Activated T-cell treated with anti-CD3 and anti-CD28 coated beads for 24 hours (primary cell): ENCODE data around the gene ULBP2.
"Not testable (repeated sequence)": the region's sequence is repeated elsewhere in the genome, so short reads cannot be mapped to it uniquely, and the experiment has no call there.

Experiments used
- DNase-seq: peaks from one replicate; pipeline ENCODE4 v3.0.0-alpha.2; 2020; ENCODE audit warnings: low read depth

Gene ULBP2

GRCh38 chr6:149951626-149952025 lies 9.8 kb downstream of the ULBP2 start:
- DNase-seq = no peak

GRCh38 chr6:149953390-149953789 lies 11.6 kb downstream of the ULBP2 start:
- DNase-seq = not testable (repeated sequence)

- DNase-seq = not testable (repeated sequence)
Measured at GRCh38 chr6:149953934-149954327, 12.1 kb downstream of the ULBP2 start.

DNA sequence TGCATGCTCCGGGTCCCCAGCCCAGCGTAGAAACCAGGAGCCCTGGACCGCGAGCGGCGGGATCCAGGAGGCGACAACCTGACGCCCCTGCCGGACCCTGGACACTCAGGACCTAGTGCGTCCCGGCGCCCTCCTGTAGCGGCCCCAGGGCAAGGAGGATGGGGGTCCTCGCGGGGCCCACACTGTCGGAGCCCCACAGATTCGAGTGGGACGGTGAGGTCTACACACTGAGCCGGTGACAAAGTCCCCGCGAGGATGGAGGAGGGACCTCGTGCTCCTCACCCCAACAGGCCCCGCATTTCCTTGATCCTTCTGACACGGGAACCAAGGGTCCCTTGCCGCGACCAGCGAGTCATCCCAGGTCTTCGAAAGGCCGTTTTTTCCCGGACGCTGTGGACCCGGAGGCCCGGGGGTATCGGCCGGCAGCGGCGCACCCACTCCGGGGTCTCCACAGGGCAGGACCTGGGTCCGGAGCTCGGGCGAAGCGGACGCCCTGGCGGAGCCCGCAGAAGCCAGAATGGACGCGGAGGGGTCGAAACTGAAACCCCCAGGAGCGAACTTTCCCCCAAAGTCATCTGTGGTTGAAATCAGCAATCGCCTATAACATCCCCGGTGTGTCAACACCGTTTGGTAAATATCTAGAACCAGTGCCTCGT lies 12.6 kb downstream of the ULBP2 start:
- not testable (repeated sequence) for DNase-seq

DNA sequence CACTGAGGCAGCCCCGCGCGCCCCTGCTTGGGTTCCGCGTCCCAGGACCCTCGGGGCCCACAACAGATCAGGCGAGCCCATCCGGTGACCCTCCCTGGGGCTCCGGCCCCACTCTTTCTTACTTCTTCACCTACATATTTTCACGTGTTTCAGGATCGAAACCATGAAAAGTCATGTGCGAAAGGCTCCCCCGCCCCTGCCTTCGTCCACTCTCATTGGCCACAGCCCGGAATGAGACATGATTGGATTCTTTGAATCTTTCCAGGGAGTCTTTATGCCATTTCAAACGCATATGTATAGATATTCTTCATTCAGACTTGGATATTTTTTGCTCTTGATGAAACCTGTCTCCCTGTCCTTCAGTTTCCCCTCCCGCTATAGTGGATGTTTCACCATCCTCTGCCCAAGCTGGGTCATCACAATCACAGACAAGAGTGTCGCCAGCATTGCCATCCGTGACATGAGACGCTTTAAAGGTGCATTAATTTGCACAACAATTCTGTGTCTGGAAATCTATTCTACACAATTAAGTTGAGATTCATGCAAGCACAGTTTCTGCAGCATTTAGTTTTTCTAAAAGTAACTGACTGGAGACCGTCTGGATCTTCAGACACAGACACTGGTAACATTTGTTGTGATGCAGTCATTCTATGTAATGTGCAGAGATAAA lies 13.3 kb downstream of the ULBP2 start:
- not testable (repeated sequence) for DNase-seq

DNA sequence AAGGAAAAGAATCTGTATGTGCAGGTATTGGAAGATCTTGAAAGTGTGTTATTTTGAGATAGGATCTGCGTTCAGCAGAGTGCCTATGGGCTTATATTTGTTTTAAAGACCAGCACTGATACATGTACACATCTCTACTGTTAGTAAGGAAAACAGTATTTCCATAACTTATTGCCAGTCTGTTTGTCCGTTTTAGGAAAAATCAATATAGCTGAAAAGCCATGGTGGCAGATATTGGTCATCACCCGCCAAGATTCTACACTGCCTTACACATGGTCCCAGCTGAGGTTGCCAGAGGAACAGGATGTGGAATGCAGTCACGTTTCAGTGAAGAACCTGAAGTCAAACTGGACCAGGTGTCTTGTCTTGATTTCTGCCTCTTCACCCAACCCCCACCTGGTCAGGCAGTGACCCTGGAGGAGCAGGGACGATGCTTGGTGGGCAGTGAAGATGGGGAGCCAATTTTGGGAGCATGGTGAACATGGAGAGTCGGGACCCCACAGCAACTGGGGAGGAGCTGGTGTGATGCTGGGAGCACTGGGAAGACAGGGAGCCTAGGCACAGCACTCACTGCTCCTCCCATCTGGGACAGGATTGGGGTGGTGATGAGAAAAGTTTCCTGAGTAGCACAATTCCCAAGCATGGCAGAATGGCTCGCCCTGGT lies 14.0 kb downstream of the ULBP2 start:
- not testable (repeated sequence) for DNase-seq

DNA sequence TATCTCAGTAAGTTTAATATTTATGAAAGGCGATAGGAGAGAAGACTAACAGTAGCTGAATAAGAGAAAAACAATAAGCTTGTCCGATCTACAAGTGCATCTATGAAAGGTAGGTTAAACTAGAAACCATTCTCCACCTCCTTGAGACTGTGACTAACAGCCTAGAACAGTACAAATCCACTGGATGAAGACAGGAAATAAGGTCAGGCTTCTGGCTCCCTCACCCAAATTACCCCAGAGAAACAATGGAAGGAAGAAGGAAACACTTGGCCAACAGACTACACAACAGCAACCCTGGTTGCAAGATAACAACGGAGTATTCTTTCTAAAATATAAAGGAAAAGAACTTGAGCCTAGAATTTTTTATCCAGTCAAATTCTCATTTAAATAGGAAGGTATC lies 16.3 kb downstream of the ULBP2 start:
- DNase-seq = not testable (repeated sequence)

- DNase-seq = not testable (repeated sequence)
Measured at GRCh38 chr6:149959806-149960205, 18.0 kb downstream of the ULBP2 start.

- no peak for DNase-seq
Measured at GRCh38 chr6:149960488-149960887, 18.7 kb downstream of the ULBP2 start.

DNA sequence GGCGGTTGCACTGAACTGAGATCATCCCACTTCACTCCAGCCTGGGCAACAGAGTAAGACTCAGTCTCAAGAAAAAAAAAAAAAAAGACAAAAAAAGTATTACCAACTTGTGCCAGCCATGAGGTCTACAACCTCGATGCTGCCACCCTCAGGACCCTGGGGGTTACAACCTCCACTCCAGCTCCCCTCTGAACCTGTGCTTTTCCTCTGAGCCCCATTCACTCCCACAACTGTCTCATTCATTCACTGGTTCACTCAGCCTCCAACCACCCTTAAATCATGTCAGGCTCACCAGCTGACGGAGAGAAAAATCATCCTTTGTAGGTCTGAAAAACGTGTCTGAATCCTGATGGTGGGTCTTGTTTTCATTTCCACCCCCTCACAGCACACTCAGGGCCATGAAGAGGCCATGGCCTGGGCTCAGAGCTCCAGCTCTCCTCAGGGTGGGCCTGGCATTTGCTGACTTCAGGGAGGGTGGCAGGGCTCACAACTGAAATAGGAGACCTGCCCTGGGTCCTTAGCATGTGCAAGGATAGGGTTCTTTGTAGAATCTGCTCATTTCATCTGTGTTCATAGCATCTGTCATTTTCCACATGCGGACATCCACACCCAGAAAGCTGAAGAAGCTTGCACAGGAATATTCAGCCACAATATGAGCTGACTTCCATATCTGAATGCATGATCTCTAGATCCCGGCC lies 20.1 kb downstream of the ULBP2 start:
- no peak for DNase-seq

- DNase-seq = no peak
Measured at GRCh38 chr6:149962461-149963211, 20.8 kb downstream of the ULBP2 start.

DNA sequence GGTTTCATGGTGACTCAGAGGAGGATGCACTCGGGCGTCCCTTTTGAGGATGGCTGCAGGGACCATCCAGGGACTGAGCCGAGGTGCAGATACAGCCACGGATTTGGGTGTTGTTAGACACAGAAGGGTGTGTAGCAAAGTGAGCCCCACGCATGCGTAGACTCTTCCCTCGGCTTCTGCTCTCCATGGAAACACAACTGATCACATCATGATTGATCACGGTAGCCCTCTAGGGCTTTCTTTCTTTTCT lies 21.3 kb downstream of the ULBP2 start:
- no peak for DNase-seq

GRCh38 chr6:149963462-149964307 lies 21.9 kb downstream of the ULBP2 start, which contains the start of gene ULBP1:
Gene ULBP1, plus strand, starts transcription at chr6:149963943. Its CDS starts 107 bp downstream, at chr6:149964050.
- DNase-seq = peak; percentile 75

DNA sequence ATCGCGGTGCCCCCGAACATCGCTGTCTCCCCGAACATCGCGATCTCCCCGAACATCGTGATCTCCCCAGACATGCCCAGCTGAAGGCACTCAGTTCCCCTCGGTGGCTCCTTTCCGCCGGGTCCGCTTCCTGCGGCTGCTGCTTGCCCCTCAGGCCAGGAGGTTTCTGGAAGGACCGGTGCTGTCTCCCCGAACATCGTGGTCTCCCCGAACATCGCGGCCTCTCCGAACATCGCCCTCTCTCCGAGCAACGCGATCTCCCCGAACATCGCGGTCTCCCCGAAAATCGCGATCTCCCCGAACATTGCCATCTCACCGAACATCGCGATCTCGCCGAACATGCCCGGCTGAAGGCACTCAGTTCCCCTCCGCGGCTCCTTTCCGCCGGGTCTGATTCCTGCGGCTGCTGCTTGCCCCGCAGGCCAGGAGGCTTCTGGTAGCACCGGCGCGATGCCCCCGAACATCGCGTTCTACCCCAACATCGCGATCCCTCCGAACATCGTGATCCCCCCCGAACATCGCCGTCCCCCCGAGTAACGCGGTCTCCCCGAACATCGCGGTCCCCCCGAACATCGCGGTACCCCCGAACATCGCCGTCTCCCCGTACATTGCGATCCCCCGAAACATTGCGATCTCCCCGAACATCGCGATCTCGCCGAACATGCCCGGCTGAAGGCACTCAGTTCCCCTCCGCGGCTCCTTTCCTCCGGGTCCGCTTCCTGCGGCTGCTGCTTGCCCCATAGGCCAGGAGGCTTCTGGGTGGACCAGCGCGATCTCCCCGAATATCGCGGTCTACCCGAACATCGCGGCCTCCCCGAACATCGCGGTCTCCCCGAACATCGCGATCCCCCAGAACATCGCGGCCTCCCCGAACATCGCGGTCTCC lies 22.7 kb downstream of the ULBP2 start:
- no peak for DNase-seq

- no peak for DNase-seq
Measured at GRCh38 chr6:149965194-149966020, 23.6 kb downstream of the ULBP2 start.

- DNase-seq = not testable (repeated sequence)
Measured at GRCh38 chr6:149966319-149966718, 24.5 kb downstream of the ULBP2 start.

DNA sequence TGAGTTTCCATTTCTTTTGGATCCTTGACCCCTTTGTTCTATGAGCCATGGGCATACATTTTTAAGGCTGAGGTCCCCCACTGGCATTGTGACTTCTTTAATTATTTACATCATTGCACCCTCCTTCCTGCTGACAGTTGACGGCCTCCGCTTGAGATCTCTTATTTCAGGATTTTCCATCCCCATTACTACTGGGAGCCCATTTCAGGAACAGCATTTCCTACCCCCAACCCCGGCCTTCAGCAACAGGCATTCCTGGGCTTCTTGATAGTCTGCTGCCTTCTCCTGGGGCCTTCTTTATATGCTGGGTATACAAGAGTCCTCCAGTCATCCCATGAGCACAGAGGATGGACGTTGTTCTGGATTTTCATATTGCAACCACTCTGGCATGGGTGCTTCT lies 25.8 kb downstream of the ULBP2 start:
- DNase-seq = no peak

DNA sequence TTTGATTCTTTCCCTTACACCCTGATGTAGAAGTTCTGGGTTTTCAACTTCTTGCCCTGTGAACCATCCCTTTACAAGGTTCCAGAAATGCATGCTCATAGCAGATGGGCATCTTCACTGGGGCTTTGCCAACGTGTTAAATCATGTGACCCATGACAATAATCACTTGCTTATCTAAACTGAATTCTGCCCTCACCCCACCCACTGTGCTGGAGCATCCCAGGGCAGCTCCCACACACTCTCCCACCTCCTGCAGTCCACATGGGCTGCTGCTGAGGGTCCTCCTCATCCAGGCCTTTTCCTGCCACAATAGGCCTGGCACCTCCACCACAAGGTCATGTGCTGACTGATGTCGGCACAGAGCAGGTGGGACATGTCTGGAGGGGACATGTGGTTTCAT lies 26.2 kb downstream of the ULBP2 start:
- DNase-seq = not testable (repeated sequence)

GRCh38 chr6:149968909-149969308 lies 27.1 kb downstream of the ULBP2 start:
- DNase-seq = not testable (repeated sequence)
